Peyer's patch (tissue), 4 donors: ENCODE data around the gene CASQ2.

Source experiments
- POLR2A ChIP-seq, 2 donors: fragments of 450-650 bp; IDR thresholded peaks; one replicate each; pipeline ENCODE4 v1.5.1; 2017; ENCODE audit warnings: antibody characterized with exemption in 2 of 2, mild to moderate bottlenecking in 2 of 2, moderate library complexity in 2 of 2
- TF ChIP-seq, protein P1 (sequence below), 6 experiments: fragments of 450-650 bp in 4 of 6; fragments of 200-600 bp in 2 of 6; sonication (generic) in 1 of 6; IDR thresholded peaks; one replicate each; pipeline ENCODE4 v1.5.1; 2017 to 2019; ENCODE audit warnings: antibody characterized with exemption in 6 of 6, mild to moderate bottlenecking in 3 of 6, moderate library complexity in 1 of 6

DNA sequence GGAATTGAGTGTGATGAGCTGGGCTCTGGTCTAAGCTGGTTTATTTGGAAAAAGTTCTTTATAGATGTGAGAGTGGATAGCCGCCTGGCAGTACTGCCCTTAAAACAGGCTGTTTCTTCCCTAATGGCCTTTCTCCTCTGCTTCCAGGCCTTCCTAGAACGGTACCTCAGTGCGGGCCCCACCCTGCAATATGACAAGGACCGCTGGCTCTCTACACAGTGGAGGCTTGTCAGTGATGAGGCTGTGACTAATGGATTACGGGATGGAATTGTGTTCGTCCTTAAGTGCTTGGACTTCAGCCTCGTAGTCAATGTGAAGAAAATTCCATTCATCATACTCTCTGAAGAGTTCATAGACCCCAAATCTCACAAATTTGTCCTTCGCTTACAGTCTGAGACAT, 77.5 kb downstream of the CASQ2 start:
- no peak for TF ChIP-seq POLR2A (IDR thresholded peaks at IDR 0.05)
- TF ChIP-seq, protein P1, sequence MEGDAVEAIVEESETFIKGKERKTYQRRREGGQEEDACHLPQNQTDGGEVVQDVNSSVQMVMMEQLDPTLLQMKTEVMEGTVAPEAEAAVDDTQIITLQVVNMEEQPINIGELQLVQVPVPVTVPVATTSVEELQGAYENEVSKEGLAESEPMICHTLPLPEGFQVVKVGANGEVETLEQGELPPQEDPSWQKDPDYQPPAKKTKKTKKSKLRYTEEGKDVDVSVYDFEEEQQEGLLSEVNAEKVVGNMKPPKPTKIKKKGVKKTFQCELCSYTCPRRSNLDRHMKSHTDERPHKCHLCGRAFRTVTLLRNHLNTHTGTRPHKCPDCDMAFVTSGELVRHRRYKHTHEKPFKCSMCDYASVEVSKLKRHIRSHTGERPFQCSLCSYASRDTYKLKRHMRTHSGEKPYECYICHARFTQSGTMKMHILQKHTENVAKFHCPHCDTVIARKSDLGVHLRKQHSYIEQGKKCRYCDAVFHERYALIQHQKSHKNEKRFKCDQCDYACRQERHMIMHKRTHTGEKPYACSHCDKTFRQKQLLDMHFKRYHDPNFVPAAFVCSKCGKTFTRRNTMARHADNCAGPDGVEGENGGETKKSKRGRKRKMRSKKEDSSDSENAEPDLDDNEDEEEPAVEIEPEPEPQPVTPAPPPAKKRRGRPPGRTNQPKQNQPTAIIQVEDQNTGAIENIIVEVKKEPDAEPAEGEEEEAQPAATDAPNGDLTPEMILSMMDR (IDR thresholded peaks at IDR 0.05) = no peak
